ENCODE results near the gene ZNF700. TPM values are rescaled to one million over a fixed set of nuclear protein-coding genes. Genes with fewer than 3 reads are reported as not detected.
"Not testable (repeated sequence)": the region's sequence is repeated elsewhere in the genome, so short reads cannot be mapped to it uniquely, and the experiment has no call there.

Gene ZNF700
- total RNA-seq, 1 experiment from 2014 or later = 9.5 TPM

DNA sequence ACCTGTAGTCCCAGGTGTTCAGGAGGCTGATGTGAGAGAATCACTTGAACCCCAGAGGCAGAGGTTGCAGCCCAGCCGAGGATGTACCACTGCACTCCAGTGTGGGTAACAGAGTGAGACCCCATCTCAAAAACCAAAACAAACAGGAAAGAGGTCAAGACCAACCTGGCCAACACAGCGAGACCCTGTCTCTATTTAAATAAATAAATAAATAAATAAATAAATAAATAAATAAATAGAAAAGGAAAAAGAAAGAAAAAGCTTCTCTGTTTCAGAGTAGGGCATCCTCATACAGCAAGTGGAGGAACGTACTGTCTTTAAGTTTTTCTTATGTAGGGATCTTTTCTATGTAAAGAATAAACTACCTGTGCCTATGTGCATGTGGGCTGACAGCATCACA, 2.3 kb downstream of the ZNF700 start:
- in situ Hi-C loops (cut with HindIII; ENCODE audit: low pct_unique_long_range_greater_than_20kb, low sequenced_read_pairs) = no loop called here

DNA sequence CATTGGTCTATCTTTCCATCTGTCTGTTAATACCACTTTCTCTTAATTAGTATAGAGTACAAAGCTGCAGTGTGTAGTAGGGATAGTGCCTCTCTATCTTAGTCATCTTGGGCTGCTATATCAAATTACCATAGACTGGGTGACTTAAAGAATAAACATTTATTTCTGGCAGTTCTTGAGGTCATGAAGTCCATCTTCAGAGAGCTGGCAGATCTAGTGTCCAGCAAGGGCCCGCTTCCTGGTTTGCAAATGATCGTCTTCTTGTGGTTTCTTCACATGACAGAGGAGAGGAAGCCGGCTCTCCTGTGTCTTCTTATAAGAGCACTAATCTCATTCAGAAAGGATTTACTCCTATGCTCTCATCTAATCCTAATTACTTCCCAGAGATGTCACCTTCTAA, 6.1 kb downstream of the ZNF700 start:
- in situ Hi-C loops (cut with HindIII; ENCODE audit: low pct_unique_long_range_greater_than_20kb, low sequenced_read_pairs) = no loop called here
- peak; percentile 29 for DNase-seq (ENCODE audit: low read depth, low spot score)

More for the DNA sequence above, 2.3 kb downstream of the ZNF700 start:
- no peak for DNase-seq (ENCODE audit: low read depth, low spot score)

DNA sequence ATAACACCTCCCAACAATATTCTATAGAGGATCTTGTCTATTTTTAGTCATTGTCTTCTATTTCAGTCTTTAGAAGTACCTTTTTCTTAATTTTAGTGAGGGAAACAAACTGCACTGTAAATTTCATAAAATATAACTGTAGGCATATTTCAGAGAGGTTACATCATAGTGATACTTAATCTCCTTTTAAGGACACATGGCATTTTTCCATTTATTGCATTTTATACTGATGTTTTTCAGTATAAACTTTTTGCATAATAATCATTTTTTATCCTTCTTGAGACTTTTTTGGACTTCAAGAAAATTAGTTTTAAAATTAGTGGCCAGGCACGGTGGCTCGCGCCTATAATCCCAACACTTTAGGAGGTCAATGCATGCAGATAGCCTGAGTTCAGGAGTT, 6.6 kb downstream of the ZNF700 start:
- in situ Hi-C loops (cut with HindIII; ENCODE audit: low pct_unique_long_range_greater_than_20kb, low sequenced_read_pairs) = no loop called here
- DNase-seq (ENCODE audit: low read depth, low spot score) = no peak

DNA sequence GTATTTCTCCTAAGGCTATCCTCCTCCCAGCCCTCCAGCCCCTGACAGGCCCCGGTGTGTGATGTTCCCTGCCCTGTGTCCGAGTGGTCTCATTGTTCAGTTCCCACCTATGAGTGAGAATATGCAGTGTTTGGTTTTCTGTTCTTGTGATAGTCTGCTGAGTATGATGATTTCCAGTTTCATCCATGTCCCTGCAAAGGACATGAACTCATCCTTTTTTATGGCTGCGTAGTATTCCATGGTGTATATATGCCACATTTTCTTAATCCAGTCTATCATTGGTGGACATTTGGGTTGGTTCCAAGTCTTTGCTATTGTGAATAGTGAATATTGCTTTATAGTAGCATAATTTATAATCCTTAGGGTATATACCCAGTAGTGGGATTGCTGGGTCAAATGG, 10.9 kb downstream of the ZNF700 start:
- DNase-seq (ENCODE audit: low read depth, low spot score); in situ Hi-C loops (cut with HindIII; ENCODE audit: low pct_unique_long_range_greater_than_20kb, low sequenced_read_pairs): not testable (repeated sequence)

DNA sequence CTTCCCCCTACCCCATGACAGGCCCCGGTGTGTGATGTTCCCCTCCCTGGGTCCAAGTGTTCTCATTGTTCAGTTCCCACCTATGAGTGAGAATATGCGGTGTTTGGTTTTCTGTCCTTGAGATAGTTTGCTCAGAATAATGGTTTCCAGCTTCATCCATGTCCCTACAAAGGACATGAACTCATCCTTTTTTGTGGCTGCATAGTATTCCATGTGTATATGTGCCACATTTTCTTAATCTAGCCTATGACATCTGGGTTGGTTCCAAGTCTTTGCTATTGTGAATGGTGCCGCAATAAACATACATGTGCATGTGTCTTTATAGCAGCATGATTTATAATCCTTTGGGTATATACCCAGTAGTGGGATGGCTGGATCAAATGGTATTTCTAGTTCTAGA, 13.5 kb downstream of the ZNF700 start:
- DNase-seq (ENCODE audit: low read depth, low spot score); in situ Hi-C loops (cut with HindIII; ENCODE audit: low pct_unique_long_range_greater_than_20kb, low sequenced_read_pairs): not testable (repeated sequence)

DNA sequence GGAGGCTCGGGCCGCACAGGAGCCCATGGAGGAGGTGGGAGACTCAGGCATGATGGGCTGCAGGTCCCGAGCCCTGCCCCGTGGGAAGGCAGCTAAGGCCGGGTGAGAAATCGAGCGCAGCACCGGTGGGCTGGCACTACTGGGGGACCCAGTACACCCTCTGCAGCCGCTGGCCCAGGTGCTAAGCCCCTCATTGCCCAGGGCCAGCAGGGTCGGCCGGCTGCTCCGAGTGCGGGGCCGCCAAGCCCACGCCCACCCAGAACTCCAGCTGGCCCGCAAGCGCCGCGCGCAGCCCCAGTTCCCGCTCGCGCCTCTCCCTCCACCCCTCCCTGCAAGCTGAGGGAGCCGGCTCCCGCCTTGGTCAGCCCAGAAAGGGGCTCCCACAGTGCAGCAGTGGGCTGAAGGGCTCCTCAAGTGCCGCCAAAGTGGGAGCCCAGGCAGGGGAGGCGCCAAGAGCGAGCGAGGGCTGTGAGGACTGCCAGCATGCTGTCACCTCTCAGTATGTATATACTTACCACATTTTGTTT, 16.5 kb downstream of the ZNF700 start:
- DNase-seq (ENCODE audit: low read depth, low spot score); in situ Hi-C loops (cut with HindIII; ENCODE audit: low pct_unique_long_range_greater_than_20kb, low sequenced_read_pairs): not testable (repeated sequence)

DNA sequence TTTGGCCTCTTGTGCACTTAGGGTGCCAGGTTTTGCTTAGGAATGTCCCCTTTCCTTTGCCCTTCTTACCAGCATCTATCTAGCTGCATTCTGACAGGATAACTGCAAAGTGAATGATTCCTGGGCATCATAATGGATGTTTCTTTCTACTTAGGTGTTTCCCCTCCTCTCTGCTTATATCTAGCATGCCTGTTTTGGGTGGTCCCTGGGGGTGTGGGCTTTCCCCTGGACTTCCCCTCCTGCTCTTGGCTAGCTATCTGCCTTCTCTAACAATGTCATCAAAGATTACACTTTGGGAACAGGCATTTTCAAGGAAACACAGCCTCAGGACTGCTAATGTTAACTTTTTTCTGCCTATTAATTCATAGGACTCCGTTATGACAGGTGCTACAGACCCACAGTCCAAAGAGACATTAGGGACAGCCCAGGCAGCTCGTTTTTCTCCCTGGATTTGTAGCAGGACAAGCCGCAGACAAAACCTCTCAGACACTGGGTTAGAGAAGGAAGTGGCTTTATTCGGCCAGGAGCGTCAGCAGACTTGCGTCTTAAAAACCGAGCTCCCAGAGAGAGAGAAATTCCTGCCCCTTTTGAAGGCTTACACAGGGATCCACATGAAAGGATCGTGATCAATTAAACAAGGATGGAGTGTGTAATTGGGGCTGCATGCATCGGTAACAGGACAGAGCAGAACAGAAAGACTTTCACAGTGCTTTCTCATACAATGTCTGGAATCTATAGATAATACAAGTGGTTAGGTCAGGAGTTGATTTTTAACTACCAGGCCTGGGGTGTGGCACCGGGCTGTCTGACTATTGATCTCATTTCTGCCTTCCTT, 17.3 kb downstream of the ZNF700 start:
- in situ Hi-C loops (cut with HindIII; ENCODE audit: low pct_unique_long_range_greater_than_20kb, low sequenced_read_pairs) = no loop called here

DNA sequence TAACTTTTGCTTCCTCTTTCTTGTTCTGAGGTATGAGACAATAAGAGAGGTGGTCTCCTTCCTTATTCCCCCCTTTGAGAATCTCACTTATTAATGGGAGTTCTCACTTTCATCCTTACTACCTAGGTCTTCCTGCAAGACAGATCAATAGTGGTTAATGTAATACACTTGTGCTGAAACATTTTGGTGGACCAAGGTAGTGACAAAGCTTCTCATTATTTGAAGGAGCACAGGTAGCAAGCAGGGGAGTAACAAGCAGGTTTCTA, 17.9 kb downstream of the ZNF700 start:
- in situ Hi-C loops (cut with HindIII; ENCODE audit: low pct_unique_long_range_greater_than_20kb, low sequenced_read_pairs) = no loop called here
- DNase-seq (ENCODE audit: low read depth, low spot score) = no peak

More for the DNA sequence above, 17.3 kb downstream of the ZNF700 start:
- no peak for DNase-seq (ENCODE audit: low read depth, low spot score)

DNA sequence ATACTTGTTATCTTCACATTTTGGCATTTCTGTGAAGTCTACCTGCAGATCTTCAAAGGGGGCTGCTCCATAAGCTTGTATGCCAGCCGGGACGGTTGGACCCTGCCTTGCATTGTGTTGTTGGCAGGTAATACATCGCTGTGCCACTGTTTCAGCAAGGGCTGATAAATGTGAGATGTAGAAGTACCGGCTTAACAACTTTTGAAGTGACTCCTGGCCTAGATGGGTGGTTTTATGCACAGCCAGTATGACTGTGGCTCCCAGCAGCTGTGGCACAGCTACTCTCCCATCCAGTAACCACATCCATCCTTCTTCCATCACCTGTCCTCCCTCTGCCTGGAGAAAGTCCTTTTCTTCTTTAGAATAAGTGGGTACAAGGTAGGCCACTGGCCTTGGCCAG, 19.7 kb downstream of the ZNF700 start:
- DNase-seq (ENCODE audit: low read depth, low spot score) = no peak
- in situ Hi-C loops (cut with HindIII; ENCODE audit: low pct_unique_long_range_greater_than_20kb, low sequenced_read_pairs) = no loop called here

DNA sequence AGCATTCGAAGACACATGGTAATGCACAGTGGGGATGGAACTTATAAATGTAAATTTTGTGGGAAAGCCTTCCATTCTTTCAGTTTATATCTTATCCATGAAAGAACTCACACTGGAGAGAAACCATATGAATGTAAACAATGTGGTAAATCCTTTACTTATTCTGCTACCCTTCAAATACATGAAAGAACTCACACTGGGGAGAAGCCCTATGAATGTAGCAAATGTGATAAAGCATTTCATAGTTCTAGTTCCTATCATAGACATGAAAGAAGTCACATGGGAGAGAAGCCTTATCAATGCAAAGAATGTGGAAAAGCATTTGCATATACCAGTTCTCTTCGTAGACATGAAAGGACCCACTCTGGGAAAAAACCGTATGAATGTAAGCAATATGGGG, 23.7 kb downstream of the ZNF700 start:
- DNase-seq (ENCODE audit: low read depth, low spot score) = no peak
- in situ Hi-C loops (cut with HindIII; ENCODE audit: low pct_unique_long_range_greater_than_20kb, low sequenced_read_pairs) = no loop called here

DNA sequence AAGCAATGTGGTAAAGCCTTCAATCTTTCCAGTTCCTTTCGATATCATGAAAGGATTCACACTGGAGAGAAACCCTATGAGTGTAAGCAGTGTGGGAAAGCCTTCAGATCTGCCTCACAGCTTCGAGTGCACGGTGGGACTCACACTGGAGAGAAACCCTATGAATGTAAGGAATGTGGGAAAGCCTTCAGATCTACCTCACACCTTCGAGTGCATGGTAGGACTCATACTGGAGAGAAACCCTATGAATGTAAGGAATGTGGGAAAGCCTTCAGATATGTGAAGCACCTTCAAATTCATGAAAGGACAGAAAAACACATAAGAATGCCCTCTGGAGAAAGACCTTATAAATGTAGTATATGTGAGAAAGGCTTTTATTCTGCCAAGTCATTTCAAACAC, 24.3 kb downstream of the ZNF700 start:
- DNase-seq (ENCODE audit: low read depth, low spot score) = no peak

DNA sequence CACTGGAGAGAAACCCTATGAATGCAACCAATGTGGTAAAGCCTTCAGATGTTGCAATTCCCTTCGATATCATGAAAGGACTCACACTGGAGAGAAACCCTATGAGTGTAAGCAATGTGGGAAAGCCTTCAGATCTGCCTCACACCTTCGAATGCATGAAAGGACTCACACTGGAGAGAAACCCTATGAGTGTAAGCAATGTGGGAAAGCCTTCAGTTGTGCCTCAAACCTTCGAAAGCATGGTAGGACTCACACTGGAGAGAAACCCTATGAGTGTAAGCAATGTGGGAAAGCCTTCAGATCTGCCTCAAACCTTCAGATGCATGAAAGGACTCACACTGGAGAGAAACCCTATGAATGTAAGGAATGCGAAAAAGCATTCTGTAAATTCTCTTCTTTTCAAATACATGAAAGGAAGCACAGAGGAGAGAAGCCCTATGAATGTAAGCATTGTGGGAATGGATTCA, 24.7 kb downstream of the ZNF700 start:
- DNase-seq (ENCODE audit: low read depth, low spot score); in situ Hi-C loops (cut with HindIII; ENCODE audit: low pct_unique_long_range_greater_than_20kb, low sequenced_read_pairs): not testable (repeated sequence)

More for the DNA sequence above, 24.3 kb downstream of the ZNF700 start:
- in situ Hi-C loops (cut with HindIII; ENCODE audit: low pct_unique_long_range_greater_than_20kb, low sequenced_read_pairs) = no loop called here

DNA sequence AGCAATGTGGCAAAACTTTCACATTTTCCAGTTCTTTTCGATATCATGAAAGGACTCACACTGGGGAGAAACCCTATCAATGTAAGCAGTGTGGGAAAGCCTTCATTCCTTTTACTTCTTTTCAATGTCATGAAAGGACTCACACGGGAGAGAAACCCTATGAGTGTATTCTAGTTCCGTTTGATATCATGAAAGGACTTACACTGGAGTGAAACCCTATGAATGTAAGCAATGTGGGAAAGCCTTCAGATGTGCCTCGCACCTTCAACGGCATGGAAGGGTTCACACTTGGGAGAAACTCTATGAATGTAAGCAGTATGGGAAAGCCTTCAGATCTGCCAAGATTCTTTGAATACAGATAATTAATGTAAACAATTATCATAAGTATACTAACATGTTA, 25.4 kb downstream of the ZNF700 start:
- in situ Hi-C loops (cut with HindIII; ENCODE audit: low pct_unique_long_range_greater_than_20kb, low sequenced_read_pairs) = no loop called here

DNA sequence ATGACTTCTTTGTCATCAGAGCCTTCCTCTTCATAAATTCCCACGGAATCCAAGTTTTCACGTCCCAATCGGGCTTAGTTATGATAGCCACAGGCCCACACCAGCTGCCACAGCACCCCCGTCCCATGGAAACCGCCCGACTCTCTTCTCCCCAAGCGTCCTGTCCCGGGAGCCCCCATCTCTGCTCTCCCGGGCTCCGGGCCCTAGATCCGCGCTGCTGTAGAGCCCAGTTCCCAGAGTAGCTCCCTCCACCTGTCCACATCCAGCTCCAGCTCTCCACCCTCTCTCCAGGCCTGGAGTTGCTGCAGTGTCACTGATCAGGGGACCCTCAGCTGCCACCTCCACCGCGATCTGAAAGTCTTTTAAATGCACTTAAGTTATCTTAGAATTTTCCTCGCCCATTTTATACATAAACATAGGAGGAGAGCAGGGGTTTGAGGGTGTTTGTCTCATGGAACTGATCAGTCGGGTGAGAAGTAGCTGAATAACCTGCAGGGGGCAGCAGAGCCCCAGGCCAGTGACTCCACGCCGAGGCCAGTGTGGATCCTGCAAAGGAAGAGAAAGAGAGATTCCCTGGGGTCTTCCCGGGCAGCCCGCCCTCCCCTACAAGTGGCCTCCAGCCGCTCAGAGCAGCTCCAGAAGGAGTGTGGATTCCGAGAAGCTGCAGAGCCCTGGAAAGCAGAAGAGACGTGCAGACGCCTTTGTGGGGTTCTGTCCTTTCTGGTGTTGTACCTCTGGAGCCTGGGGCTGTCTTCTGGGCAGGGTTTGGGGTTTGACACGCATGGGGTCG, 38.9 kb downstream of the ZNF700 start:
- DNase-seq (ENCODE audit: low read depth, low spot score) = peak; percentile 70
- in situ Hi-C loops (cut with HindIII; ENCODE audit: low pct_unique_long_range_greater_than_20kb, low sequenced_read_pairs) = no loop called here

More for the DNA sequence above, 25.4 kb downstream of the ZNF700 start:
- DNase-seq (ENCODE audit: low read depth, low spot score) = no peak

DNA sequence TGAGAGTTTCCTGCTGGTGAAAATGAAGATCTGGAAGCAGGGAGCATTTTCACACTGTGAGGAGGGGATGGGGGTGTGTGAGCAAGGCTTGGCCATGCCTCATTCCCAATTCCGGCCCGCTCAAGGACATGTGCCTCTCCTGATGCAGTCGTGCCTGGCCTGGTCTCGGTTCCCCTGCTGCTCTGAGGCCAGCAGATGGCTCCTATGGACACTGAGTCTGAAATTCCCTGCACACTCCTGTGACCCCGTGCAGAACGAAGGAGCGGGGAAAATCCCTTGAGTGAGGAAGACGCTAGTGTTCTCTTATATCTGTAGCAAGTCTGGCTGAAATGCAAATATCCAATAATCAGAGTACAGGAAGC, 39.6 kb downstream of the ZNF700 start:
- in situ Hi-C loops (cut with HindIII; ENCODE audit: low pct_unique_long_range_greater_than_20kb, low sequenced_read_pairs) = no loop called here
- DNase-seq (ENCODE audit: low read depth, low spot score) = peak; percentile 37

DNA sequence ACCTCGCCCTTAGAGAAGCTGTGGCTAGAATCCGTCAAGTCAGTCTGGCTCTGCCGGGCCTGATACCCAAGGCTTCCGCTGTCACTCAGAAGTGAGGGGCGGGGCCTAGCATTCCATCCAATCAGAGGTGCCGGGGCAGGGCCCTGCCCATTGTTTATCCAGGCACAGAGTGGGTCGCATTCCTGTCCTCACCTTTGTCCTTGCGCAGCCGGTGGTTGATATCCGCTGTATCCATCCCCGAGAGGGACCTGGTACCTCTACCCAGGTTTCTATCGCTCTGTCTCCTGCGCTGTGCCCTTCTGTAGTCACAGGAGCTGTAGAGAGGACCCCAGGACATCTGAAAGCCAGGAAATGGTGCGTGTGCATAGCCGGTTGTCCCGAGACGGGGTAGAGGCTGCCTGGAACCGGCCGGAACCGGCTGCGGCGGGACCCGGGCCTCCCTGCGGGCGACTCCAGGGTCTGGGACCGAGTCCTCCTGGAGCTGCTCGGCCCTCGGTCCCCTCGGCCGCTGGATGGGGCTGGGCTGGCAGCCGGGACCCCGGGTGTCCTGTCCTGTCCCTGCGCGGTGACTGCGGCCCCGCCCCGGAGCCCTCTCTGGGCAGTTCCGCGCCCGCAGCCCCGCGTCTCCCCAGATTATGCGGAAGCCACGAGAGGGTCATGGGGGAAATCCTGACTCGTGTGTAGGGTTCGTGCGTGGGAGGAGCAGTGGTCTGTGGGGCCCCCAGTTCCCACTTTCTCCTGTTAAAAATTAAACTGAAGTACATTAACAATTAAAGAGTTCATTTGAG, 40.1 kb downstream of the ZNF700 start, which contains the start of gene ZNF763:
ZNF763 (plus strand) TSS at position 183 of the 788 bp plus-strand sequence; CDS start at position 352, 169 bp downstream.
- DNase-seq (ENCODE audit: low read depth, low spot score) = peak; percentile 66
- in situ Hi-C loops (cut with HindIII; ENCODE audit: low pct_unique_long_range_greater_than_20kb, low sequenced_read_pairs) = no loop called here

DNA sequence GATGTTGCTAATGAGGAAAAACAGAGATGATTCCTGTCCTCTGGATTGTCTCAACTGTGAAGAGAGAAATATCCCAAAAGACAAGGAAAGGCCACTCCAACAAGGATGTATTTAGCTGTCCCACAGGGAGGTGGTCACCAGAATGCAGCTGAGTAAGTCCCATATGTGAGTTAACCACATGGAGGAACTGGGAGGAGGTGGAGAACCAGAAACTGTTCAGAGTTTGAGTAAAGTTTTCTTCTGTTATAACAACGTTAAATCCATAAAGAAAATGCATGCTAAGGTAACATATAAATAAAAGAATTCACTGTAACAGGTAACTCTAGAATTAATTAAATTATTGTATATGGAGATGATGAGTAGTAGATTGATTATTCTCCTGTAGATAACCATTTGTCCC, 45.3 kb downstream of the ZNF700 start:
- in situ Hi-C loops (cut with HindIII; ENCODE audit: low pct_unique_long_range_greater_than_20kb, low sequenced_read_pairs) = no loop called here
- DNase-seq (ENCODE audit: low read depth, low spot score) = no peak

DNA sequence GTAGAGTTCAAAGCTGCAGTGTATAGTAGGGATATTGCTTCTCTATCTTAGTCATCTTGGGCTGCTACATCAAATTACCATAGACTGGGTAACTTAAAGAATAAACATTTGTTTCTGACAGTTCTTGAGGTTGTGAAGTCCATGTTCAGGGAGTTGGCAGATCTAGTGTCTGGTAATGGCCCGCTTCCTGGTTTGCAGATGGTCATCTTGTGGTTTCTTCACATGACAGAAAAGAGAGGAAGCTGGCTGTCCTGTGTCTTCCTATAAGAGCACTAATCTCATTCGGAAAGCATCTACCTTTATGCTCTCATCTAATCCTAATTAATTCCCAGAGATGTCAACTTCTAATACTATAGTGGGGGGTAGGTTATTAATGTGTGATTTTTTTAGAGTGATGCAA, 46.1 kb downstream of the ZNF700 start:
- in situ Hi-C loops (cut with HindIII; ENCODE audit: low pct_unique_long_range_greater_than_20kb, low sequenced_read_pairs) = no loop called here
- no peak for DNase-seq (ENCODE audit: low read depth, low spot score)

Data from SK-MEL-5 (cell line).